ENCODE results near the gene LGR5. TPM values are rescaled to one million over a fixed set of nuclear protein-coding genes. Genes with fewer than 3 reads are reported as not detected.

The LGR5 gene
- total and polyA plus RNA-seq, 10 of the 15 experiments (the other 5 are each of a cell fraction or from before 2014, with no cell fraction given), result 2.1 TPM; not detected in 9

GRCh38 chr12:71455028-71455737 is 15.6 kb downstream of the LGR5 start:
- no TSS peak for BruUV-seq (replicated peaks)
- H3K4me3 ChIP-seq, result no peak overlapping the region
- ChIA-PET CTCF (no interaction called here), POLR2A (no interaction called here), RAD21 (ENCODE audit: unreplicated experiment) (no interaction called here), SMC1A (ENCODE audit: uncharacterized antibody, unreplicated experiment) (no interaction called here)
- H4K20me1 ChIP-seq (ENCODE audit: control insufficient read depth, insufficient read depth), result no peaks in the 10 kb centered on the region
- intact Hi-C loops (cut with micrococcal nuclease; ENCODE audit: unreplicated experiment) (no loop called here), in situ Hi-C loops (cut with MboI) (no loop called here)
- H3K27me3 ChIP-seq (replicated peaks in 1 of 2; ENCODE audit: control insufficient read depth in 2 of 2, insufficient read depth in 2 of 2, low read length in 1 of 2), result no peaks in the 10 kb centered on the region; a peak in 1 of 4 replicates
- TF ChIP-seq BMI1 (IDR thresholded peaks at IDR 0.05; ENCODE audit: borderline replicate concordance) (no peak), PAX5 (IDR thresholded peaks at IDR 0.05; ENCODE audit: borderline replicate concordance, low read depth, low read length) (no peak), MTA2 (IDR thresholded peaks at IDR 0.05; ENCODE audit: low read depth) (no peak), RAD51 (IDR thresholded peaks at IDR 0.05) (no peak)
- TF ChIP-seq, protein P1, sequence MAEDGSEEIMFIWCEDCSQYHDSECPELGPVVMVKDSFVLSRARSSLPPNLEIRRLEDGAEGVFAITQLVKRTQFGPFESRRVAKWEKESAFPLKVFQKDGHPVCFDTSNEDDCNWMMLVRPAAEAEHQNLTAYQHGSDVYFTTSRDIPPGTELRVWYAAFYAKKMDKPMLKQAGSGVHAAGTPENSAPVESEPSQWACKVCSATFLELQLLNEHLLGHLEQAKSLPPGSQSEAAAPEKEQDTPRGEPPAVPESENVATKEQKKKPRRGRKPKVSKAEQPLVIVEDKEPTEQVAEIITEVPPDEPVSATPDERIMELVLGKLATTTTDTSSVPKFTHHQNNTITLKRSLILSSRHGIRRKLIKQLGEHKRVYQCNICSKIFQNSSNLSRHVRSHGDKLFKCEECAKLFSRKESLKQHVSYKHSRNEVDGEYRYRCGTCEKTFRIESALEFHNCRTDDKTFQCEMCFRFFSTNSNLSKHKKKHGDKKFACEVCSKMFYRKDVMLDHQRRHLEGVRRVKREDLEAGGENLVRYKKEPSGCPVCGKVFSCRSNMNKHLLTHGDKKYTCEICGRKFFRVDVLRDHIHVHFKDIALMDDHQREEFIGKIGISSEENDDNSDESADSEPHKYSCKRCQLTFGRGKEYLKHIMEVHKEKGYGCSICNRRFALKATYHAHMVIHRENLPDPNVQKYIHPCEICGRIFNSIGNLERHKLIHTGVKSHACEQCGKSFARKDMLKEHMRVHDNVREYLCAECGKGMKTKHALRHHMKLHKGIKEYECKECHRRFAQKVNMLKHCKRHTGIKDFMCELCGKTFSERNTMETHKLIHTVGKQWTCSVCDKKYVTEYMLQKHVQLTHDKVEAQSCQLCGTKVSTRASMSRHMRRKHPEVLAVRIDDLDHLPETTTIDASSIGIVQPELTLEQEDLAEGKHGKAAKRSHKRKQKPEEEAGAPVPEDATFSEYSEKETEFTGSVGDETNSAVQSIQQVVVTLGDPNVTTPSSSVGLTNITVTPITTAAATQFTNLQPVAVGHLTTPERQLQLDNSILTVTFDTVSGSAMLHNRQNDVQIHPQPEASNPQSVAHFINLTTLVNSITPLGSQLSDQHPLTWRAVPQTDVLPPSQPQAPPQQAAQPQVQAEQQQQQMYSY (CRISPR knock-in tag; IDR thresholded peaks at IDR 0.05), result no peak
- no peaks in the 10 kb centered on the region for H3K79me2 ChIP-seq (ENCODE audit: control insufficient read depth, insufficient read depth, low read length)
- ATAC-seq (no peak), DNase-seq (ENCODE audit: low read depth, low spot score) (no peak), FAIRE-seq (no peak)
- WGBS (ENCODE audit: insufficient coverage, insufficient replicate concordance, low lambda C conversion rate, missing lambda C conversion rate), result 45% methylated on average over 3 of the region's 3 CpGs
- H3K4me2 ChIP-seq (ENCODE audit: control insufficient read depth, insufficient read depth), result no peak overlapping the region
- H2AFZ ChIP-seq (ENCODE audit: control insufficient read depth, low read depth, low read length), result no peak overlapping the region
- H3K27ac ChIP-seq (ENCODE audit: control insufficient read depth, insufficient read depth), result no peak overlapping the region
- no peaks in the 10 kb centered on the region for H3K4me1 ChIP-seq (ENCODE audit: control insufficient read depth, insufficient read depth, low read length)
- H3K9ac ChIP-seq (ENCODE audit: control insufficient read depth, insufficient read depth, low read length), result no peak overlapping the region
- H3K9me3 ChIP-seq (replicated peaks; ENCODE audit: control insufficient read depth, insufficient read depth, low read length), result no peaks in the 10 kb centered on the region
- H3K36me3 ChIP-seq (ENCODE audit: control insufficient read depth in 2 of 2, insufficient read depth in 2 of 2, low read length in 1 of 2), result no peaks in the 10 kb centered on the region

Measured in GM12878 (cell line).